ENCODE results near the gene SRSF5. TPM values are rescaled to one million over a fixed set of nuclear protein-coding genes. Genes with fewer than 3 reads are reported as not detected.

The SRSF5 gene
- total and polyA plus RNA-seq, 12 donors, result 144 to 912 (median 301) TPM

DNA sequence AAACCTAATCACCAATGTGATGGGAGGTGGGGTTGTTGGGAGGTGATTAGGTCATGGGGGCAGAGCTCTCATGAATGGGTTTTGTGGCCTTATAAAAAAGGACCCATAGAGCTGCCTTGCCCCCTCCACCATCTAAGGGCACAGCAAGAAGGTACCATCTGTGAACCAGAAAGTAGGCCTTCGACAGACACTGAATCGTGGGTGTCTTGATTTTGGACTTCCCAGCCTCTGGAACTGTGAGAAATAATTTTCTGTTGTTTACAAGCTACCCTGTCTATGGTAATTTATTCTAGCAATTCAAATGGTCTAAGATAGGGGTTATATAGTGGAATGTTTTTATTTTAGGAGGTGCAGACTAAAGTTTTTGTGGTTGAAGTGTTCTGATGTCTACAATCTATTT is 38.0 kb downstream of the SRSF5 start:
- intact Hi-C loops (cut with DNase I), result no loop called here
- Histone ChIP-seq H3K27ac (no peak overlapping the region), H3K9me3 (replicated peaks in 1 of 3) (no peaks in the 10 kb centered on the region), H3K4me1 (replicated peaks in 1 of 2) (no peaks in the 10 kb centered on the region), H3K4me3 (no peak overlapping the region), H3K36me3 (replicated peaks in 1 of 2) (no peaks in the 10 kb centered on the region), H3K27me3 (no peaks in the 10 kb centered on the region)
- WGBS, 4 donors, result 79 to 91% (median 90%) methylated on average over 2 of the region's 2 CpGs
- TF ChIP-seq POLR2A (IDR thresholded peaks at IDR 0.05), result no peak
- TF ChIP-seq, protein P1, sequence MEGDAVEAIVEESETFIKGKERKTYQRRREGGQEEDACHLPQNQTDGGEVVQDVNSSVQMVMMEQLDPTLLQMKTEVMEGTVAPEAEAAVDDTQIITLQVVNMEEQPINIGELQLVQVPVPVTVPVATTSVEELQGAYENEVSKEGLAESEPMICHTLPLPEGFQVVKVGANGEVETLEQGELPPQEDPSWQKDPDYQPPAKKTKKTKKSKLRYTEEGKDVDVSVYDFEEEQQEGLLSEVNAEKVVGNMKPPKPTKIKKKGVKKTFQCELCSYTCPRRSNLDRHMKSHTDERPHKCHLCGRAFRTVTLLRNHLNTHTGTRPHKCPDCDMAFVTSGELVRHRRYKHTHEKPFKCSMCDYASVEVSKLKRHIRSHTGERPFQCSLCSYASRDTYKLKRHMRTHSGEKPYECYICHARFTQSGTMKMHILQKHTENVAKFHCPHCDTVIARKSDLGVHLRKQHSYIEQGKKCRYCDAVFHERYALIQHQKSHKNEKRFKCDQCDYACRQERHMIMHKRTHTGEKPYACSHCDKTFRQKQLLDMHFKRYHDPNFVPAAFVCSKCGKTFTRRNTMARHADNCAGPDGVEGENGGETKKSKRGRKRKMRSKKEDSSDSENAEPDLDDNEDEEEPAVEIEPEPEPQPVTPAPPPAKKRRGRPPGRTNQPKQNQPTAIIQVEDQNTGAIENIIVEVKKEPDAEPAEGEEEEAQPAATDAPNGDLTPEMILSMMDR (IDR thresholded peaks at IDR 0.05), result no peak
- no peak for DNase-seq

GRCh38 chr14:69807192-69807591 is 40.2 kb downstream of the SRSF5 start:
- H3K4me3 ChIP-seq, result no peak overlapping the region
- H3K36me3 ChIP-seq (replicated peaks in 1 of 2), result no peaks in the 10 kb centered on the region
- no peak overlapping the region for H3K27ac ChIP-seq
- TF ChIP-seq POLR2A (IDR thresholded peaks at IDR 0.05), result no peak
- TF ChIP-seq, protein P1 (IDR thresholded peaks at IDR 0.05), result no peak
- H3K4me1 ChIP-seq (replicated peaks in 1 of 2), result no peaks in the 10 kb centered on the region
- no peaks in the 10 kb centered on the region for H3K27me3 ChIP-seq
- 60 to 79% (median 76%) methylated on average over 1 of the region's 1 CpG for WGBS, 4 donors
- intact Hi-C loops (cut with DNase I), result no loop called here
- DNase-seq, result no peak
- no peaks in the 10 kb centered on the region for H3K9me3 ChIP-seq (replicated peaks in 1 of 3)

GRCh38 chr14:69808919-69809808 is 42.2 kb downstream of the SRSF5 start:
- TF ChIP-seq, protein P1 (IDR thresholded peaks at IDR 0.05), result no peak
- TF ChIP-seq POLR2A (IDR thresholded peaks at IDR 0.05), result no peak
- Histone ChIP-seq H3K36me3 (replicated peaks in 1 of 2) (no peaks in the 10 kb centered on the region), H3K9me3 (replicated peaks in 1 of 3) (no peaks in the 10 kb centered on the region), H3K27me3 (no peaks in the 10 kb centered on the region), H3K27ac (no peak overlapping the region), H3K4me1 (replicated peaks in 1 of 2) (no peaks in the 10 kb centered on the region), H3K4me3 (no peak overlapping the region)
- DNase-seq, result no peak
- intact Hi-C loops (cut with DNase I), result no loop called here
- 77 to 79% (median 78%) methylated on average over 11 to 12 of the region's 12 CpGs for WGBS, 4 donors

DNA sequence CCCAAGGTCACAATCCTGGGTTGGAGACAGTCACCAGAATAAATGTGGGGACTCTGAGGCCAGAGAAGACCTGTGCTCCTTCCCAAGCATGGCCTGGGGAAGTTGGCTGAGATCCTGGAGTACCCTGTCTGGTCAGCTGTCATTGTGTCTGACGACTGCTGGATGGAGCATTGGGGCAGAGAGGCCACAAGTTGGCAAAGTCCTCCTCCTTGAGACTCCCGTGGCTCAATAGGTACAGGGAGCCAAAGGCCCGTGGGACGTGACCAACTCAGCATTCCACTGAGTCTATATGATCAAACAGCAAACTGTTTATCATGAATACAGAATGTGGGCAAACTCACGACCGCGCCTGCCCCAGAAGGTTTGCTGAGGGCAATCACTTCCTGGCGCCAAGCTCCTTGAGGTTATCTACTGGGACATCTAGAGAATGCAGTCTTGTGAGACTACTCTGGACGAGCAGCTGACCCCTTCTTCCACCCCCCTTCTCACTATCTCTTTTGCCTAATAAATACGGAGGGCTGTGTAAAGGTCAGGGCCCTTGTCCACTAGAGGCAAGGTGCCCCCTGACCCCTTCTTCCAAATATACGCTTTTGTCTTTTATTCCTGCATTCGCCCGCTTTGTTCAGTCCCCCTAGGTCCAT is 44.4 kb downstream of the SRSF5 start:
- DNase-seq, result no peak

More for the DNA sequence above, 44.4 kb downstream of the SRSF5 start:
- Histone ChIP-seq H3K27ac (no peak overlapping the region), H3K9me3 (replicated peaks in 1 of 3) (no peaks in the 10 kb centered on the region), H3K27me3 (no peaks in the 10 kb centered on the region), H3K36me3 (replicated peaks in 1 of 2) (no peaks in the 10 kb centered on the region), H3K4me1 (replicated peaks in 1 of 2) (no peaks in the 10 kb centered on the region), H3K4me3 (no peak overlapping the region)
- intact Hi-C loops (cut with DNase I), result no loop called here
- 70 to 84% (median 76%) methylated on average over 9 to 13 of the region's 13 CpGs for WGBS, 4 donors
- TF ChIP-seq, protein P1 (IDR thresholded peaks at IDR 0.05), result no peak
- no peak for TF ChIP-seq POLR2A (IDR thresholded peaks at IDR 0.05)
